NCI-H2171 treated with DMSO at 0.1 percent for 48 hours (cell line): Measurements from ENCODE around the gene EXOC6B.

Source experiments
- DNase-seq: peaks from one replicate; lab custom pipeline; 2025; lab: John Stamatoyannopoulos, UW

EXOC6B gene

DNA sequence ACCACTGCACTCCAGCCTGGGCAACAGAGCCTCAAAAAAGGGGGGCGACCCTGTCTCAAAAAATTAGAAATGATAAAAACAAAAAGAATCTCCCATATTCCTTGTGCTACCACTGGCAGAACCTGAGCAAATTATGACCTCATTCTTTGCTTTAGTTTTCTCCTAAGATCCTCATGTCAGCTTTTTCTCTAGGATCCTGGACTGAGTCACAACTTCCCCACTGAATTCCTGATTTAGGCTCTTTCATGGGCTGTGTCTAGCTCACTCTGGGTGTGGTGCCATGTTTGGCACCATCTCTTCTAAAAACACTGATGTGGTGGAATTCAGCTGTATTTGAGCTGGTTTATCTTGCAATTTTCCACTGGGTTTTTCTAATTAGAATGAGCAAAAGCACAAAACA, 37.1 kb downstream of the EXOC6B start:
- DNase-seq, result no peak

DNA sequence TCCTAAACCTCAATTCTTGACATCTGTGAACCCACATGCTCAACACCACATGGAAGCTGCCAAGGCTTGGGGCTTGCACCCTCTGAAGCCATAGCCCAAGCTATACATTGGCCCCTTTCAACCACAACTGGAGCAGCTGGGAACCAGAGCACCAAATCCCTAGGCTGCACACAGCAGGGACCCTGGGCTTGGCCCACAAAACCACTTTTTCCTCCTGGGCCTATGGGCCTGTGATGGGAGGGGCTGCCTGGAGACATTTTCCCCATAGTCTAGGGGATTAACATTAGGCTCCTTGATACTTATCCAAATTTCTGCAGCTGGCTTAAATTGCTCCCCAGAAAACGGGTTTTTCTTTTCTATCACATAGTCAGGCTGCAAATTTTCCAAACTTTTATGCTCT, 40.3 kb downstream of the EXOC6B start:
- DNase-seq, result no peak

DNA sequence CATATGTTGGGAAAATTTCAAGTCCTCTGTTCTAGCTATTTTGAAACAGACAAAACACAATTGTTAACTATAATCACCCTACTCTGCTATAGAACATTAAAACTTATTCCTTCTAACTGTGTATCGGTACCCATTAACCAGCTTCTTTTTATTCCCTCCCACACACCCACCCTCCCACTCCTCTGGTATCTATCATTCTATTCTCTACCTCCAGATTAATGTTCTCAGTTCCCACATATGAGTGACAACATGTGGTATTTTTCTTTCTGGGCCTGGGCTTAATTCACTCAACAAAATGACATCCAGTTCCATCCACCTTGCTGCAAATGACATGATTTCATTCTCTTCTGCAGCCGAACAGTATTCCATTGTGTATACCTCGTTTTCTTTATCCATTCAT, 43.3 kb downstream of the EXOC6B start:
- DNase-seq, result no peak

DNA sequence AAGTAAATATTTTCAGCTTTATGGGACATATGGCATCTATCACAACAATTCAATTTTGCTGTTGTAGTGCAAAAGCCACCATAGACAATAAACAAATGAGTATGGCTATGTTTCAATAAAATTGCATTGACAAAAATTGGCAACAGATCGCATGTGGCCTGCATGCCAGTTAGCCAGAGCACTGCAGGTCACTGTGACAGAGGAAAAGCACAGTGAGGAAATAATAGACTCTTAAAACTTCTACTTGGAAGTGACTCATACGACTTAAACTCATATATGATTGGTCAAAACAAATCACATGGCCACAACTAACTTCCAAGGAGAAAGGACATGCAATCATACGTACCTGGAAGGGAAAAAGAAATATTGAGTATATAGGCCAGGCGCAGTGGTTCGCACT, 44.4 kb downstream of the EXOC6B start:
- DNase-seq, result no peak

DNA sequence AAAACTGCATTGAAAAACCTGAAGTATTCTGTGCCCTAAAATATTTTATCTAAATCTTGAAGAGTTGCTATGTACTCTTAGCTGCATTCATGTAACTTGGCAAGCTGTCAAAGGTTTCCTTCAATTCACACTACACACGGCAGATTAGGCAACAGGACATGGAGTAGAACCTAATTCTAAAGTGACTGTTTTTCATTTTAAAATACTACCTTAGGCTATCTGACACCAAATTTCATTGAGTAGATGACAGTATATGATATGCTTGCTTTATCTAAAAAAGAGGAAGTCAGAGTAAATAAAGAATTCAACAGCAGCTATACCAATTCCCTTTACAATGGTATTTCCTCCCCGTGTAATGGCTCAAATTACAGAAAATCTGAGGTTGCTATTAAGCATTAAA, 45.4 kb downstream of the EXOC6B start:
- peak; percentile 28 for DNase-seq

DNA sequence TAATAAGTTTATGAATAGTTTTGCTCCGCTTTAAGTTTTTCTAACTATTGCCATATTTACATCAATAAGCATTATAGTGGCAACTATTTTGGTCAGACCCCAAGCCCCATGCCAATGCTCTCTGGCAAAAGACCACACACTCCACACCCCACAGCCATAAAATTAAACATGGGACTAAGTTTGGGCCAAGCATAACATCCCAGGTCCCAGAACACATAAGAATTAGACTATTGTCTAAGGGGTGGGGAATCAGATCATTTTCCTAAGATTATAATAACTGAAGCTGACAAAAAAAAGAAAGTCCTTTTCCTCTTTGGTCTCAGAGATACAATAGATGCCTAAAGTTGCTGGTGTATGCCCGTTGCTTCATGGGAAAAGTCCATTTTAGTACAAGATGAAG, 46.3 kb downstream of the EXOC6B start:
- DNase-seq, result no peak

DNA sequence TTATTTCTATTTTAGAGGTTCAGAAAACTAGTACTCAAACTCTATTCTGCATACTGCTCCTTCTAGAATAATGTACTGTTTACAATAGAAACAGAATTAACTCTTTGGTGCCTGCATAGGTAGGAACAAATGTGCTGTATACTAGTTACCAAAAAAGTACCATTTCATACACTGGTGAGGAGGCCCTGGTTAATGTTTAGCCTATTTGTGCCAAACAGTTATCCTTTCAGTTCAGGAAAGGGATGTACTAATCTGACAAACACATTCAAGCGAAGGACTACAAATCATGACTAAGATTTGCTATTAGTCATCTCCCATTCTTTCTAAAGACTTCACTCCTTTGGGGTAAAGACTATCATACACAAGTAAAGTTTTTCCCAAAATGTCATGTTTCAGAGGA, 47.4 kb downstream of the EXOC6B start:
- no peak for DNase-seq

DNA sequence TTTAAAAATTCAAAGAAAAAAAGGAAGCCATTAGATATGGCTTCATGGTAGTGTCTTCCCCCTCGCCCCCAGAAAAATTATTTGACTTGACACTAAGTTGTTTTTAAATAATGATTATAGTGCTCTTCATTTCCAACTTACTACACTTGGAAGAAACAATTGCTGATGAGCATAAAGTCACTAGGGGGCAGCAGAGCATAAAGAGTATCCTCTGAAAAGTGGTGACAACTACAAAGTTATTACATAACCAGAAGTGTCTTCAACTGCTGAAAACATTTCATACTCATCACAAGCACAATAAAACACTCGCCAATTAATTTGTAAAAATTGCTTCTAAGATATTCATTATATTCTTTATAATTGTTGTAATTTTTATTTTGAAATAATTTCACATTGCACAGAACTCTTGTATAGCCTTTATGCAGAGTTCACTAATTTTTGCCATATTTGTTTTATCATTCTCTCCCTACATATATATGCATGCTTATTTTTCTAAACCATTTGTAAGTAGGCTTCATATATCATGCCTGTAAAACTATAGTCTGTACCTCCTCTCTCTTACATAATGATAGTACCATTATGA, 54.9 kb downstream of the EXOC6B start:
- DNase-seq, result peak; percentile 75

DNA sequence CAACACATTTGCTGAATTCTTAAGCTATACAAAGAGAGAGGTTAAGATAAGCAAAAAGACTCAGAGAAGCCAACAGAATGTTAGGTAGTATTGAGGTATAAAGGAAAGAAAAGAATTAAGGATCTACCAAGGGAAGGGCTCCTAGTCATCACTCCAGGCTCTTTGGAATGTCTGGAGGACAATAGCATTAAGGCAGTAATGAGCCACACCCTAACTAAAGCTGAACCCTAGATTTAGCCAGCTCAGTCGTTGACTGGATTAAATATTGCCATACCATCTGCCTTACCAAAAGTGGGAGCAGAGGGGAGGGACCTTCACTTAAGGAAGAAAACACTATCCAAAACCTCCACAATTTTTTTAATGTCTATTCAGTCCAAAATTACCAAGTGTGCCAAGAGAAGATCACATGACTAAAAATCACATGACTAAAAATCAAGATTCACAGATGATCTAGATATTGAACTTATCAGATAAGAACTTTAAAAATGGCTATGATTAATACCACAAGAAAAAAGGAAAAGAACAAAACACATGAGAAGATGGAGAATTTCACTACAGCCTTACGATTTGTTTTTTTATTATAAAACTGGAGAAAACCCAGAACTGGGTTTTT, 59.7 kb downstream of the EXOC6B start:
- no peak for DNase-seq

DNA sequence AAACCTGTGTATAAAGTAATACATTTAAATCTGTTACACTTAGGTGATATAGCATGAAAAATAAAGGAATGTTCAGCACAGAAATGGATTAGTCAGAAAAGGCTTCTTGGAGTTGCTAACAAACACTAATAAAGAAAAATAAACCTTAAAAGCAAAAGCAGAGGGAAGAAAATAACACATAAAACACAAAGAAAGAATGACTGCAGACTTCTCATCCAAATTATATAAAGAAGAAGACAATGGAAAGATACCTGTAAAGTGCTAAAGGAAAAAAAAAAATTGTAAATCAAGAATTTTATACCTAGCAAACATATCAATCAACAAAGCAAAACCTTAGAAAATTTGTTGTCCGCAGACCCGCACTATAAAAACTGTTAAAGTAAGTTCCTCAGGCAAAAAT, 63.6 kb downstream of the EXOC6B start:
- no peak for DNase-seq

DNA sequence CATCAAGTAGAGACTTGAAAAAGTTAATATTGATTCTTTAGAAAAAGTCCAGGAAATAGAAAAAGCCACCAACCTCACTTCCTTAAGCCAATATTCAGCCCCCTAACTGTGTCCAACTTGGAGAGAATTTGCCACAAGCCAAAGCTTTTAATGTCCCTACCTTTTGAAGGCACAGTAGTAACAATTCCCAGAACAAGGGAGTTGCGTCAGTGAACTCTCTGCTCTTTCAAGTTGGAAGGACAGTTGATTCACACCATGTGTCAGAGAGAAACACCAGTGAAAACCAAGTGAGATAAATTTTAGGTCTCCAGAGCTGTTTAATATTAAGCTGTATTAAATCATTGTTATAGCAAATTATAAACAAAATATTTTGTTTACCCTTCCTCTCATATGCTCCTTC, 66.1 kb downstream of the EXOC6B start:
- no peak for DNase-seq

DNA sequence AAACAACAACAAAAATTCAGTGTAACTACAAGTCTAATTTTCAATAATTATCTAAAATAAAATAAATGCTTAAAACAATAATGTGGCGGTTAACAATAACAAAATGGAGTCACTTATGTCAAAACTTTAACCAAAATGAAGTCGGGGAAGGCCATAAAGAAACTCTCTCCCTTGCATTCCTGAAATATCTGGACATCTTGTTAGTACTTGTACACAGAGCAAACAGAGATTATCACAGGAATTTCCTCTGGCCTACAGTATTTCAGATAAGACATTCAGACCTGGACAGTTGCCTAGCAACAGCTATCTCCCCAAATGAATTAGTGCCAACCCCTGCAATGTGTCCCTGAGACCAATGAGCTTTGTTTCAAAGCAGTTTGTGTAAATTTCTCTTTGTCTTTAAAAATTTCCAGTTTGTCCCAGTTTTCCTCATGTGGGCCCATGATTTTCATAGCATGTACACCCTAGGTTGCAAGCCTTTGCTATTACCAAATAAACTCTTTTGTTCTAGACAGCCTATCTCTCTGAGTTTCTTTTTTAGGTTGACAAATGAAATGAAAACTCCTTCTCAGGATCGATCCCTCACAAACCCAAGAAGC, 68.6 kb downstream of the EXOC6B start:
- DNase-seq, result no peak

DNA sequence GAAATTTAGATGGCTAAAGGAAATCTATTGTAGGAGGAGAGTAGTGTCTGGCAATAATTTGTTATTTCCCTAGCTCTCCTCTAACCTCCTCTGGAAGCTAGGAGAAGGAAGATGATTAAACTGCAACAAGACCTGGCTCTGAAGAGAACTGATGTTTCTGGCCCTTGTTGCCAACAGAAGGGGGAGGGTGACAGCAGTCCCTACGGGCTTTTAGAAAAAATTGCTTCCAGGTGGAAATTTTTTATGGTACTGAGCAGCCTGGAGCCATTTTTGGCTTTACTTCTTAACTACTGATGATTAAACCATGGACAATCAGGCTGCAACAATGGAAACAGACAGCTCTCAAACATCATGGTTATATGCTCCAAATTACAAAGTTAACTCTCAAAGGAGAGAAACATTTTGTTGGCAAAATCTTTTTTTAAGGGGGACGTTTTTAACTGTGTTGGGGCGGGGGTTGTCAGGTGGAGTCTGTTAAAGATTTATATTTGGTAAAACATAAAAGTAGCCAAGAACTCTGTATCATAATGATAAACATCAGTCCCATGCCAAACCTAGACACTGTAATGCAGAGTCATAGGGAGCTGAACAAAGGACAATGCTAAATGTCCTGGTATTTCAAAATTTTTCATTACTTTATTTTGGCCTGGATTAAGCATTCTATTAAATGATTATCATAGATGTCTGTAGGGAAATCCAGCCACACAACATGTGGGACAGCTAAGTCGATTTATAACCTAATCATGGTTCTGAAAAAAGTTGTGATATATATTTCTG, 70.0 kb downstream of the EXOC6B start:
- peak; percentile 76 for DNase-seq

DNA sequence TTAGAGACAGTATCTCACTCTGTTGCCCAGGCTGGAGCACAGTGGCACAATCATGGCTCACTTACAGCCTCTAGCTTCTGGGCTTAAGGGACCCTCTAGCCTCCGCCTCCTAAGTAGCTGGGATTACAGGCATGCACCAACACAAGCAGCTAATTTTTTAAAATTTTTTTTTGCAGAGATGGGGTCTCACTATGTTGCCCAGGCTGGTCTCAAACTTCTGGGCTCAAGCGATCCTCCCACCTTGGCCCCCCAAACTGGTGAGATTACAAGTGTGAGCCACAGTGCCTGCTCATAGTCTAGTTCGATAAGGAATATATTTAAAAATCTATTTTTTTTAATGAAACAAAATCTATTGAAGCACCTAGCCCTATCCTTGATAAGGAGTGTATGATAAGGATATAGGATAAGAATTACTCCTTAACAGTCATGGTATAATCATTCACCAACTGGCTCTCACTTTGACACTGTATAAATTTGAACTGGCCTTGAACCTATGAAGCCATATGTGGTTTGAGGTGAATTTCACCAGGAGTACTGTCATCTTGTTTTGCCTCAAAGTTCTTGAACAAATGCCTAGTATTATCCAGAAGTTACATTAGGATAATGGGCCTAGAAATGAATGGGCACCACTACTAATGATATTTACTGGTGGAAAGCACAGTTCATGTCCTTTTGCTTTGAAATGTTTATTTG, 71.1 kb downstream of the EXOC6B start:
- no peak for DNase-seq

DNA sequence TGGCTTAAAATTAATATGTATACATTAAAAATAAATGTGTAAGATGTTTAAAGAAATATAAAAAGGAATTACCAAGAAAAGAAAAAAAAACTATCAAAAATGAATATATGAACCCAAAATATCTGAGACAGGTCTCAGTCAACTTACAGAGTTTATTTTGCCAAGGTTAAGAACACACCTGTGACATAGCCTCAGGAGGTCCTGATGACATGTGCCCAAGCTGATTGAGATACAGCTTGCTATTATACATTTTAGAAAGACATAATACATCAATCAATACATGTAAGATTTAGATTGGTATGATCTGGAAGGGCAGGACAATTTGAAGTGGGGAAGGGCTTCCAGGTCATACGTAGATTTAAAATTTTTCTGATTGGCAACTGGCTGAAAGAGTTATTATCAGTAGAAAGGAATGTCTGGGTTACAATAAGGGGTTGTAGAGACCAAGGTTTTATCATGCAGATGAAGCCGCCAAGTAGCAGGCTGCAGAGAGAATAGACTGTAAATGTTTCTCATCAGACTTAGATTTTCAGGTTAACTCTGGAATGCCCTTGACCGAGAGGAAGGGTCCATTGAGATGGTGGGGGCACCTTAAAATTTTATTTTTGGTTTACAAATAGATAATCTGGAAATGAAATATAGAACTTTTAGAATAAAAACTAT, 74.7 kb downstream of the EXOC6B start:
- no peak for DNase-seq

DNA sequence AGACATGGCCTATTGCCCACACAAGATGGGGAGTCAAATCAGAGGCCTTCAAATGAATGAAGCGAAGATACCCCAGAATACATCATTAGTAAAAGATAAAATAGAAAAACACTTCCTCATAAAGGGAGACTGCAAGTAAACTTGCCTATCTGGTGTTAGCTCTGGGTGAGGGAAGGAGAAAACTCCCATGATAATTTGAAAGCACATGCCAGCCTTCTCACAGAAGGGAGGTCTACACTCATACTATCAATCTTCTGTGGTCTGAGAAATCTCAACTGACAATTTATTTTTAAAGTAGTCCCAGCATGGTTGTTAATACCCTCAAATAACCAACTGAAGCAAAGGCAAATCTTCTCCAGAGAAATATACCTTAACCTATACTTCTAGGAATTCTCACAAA, 75.4 kb downstream of the EXOC6B start:
- DNase-seq, result no peak

DNA sequence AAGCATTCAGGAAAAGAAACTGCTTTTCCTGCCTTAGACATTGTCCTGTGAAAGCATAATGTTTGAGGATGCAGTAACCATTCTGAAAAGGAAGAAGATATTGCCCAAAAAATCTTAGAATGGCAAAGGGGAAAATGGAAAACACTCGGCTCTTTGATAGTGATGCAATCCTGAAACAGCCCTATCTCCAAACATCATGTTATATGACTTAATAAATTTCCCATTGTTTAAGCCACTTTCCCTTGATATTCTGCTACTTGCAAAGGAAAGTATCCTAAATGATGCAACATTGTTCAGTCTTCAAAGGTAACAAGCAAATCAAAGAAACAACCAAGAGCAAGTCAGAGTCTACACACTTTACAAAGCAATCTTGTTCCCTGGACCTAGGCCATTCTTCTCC, 78.5 kb downstream of the EXOC6B start:
- DNase-seq, result no peak

DNA sequence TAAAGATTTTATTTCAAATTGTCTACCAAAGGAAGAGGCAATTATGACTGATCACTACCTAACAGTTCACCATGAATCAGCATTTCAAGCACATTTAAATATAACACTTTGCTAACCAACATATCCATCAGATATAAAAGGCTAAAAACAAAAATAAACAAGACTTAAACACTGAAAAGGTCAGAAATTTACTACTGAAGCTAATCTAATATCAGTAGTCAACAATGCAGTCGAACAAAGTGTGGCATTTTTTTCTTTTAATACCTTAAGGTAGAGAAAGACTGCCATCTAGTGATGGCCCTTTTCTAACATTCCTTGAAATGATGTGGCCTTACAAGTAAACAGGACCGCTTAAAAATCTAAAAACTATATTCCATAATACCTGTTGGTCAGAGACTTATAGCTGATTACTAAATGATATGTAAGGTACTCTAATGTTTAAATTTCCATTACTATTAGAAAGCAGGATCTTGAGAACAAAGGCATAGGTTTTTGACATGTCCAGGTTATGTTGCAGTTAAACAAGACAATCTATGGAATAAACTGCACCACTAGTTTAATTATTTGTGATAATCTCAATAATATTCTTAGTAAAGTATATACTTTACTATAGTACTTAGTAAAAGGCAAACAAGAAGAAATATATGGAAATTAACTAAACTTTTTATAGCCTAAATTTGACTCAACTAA, 80.0 kb downstream of the EXOC6B start:
- peak; percentile 59 for DNase-seq

DNA sequence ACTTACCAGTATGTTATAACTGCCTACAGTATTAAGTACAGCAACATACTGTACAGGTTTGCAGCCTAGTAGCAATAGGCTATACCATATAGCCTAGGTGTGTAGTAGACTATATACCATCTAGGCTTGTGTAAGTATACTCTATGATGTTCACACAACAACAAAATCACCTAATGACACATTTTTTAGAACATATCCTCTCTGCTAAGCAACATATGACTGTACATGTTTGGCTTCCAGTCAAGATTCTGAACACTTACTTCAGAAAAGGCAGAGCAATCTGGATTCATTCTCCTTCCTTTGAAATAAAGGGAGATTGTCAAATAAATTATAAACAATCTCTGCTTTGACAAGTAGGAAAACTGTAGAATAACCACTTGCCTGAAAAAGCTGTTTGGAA, 81.8 kb downstream of the EXOC6B start:
- DNase-seq, result no peak

DNA sequence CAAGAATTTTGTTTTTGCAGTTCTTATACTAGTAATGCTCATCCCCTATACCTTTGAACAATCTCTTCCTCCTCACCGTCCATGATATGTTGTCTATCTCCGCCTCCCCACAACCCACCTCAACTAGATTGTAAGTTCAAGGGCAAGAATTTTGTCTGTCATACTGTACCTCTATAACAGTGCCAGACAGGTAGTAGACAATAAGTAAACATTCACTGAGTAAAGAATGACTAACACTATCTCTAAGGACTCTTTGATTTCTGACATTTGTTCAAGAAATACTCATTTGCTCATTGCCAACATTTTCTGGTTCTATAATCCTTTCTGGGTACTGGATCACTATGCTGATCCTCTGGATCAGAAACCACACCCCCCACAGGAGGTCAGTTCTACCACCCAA, 82.4 kb downstream of the EXOC6B start:
- no peak for DNase-seq

DNA sequence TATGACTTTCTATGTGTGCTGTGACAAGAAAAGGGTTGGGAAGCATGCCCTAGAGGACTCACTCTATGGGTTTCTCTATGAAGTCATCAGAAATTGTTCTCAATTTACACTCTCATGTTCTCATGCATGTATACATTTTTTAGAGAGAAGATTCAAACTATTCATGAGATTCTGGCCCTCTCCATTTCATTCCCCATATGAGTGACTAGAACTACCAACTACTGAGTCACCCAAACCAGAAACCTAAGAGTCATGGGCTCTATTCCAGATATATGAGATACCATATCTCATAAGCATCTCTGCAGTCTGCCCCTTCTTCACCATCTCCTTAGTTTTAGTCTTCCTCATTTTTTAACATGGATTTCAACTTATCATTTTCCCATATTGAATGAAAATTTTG, 87.7 kb downstream of the EXOC6B start:
- no peak for DNase-seq

DNA sequence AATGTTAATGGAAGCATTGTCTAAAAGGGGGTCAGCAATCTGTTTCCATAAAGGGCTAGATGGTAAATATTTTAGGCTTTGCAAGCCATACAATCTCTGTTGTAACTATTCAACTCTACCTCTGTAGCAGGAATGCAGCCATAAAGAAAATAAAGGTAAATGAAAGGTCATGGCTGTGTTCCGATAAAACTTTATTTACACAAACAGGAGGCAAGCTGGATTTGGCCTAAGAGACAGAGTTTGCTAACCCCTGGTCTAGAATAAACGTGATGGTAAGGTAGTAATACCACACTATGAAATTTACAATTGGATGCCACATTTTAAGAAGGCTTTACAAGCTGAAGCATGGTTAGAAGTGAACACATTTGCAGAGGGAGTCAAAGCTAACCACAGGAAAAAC, 91.4 kb downstream of the EXOC6B start:
- DNase-seq, result no peak
